Kasumi-1 (cell line): ENCODE data around the gene WDR62.

ENCODE experiments used
- DNase-seq, 2 experiments: peaks; one replicate each; lab custom pipeline; 2025; lab: John Stamatoyannopoulos, UW

Gene WDR62

GRCh38 chr19:36140304-36141038, 85.8 kb downstream of the WDR62 start:
- DNase-seq = peak in 1 of 2 experiments; percentile 54

GRCh38 chr19:36141039-36141927, 86.6 kb downstream of the WDR62 start:
- DNase-seq = peak; percentile 67 to 71

- no peak for DNase-seq
Measured at GRCh38 chr19:36142046-36142445, 87.3 kb downstream of the WDR62 start.

GRCh38 chr19:36142496-36142895, 87.8 kb downstream of the WDR62 start:
- no peak for DNase-seq

GRCh38 chr19:36144624-36145023, 89.9 kb downstream of the WDR62 start:
- DNase-seq = no peak

- no peak for DNase-seq
Measured at GRCh38 chr19:36149673-36150406, 95.1 kb downstream of the WDR62 start.

- no peak for DNase-seq
Measured at GRCh38 chr19:36150586-36150985, 95.9 kb downstream of the WDR62 start.

- no peak for DNase-seq
Measured at GRCh38 chr19:36151144-36152018, 96.7 kb downstream of the WDR62 start.

GRCh38 chr19:36152019-36152351, 97.3 kb downstream of the WDR62 start:
- DNase-seq = no peak

GRCh38 chr19:36152352-36153091, 97.8 kb downstream of the WDR62 start, which contains the start of gene COX7A1:
Gene COX7A1 (minus strand): TSS chr19:36152447. CDS start chr19:36152407, 40 bp downstream.
- no peak for DNase-seq

GRCh38 chr19:36153126-36153525, 98.4 kb downstream of the WDR62 start:
- DNase-seq = no peak
